Suprapubic skin (tissue), 3 donors: Measurements from ENCODE around the gene PCIF1.

Experiments
- EP300 ChIP-seq: sonication (generic); formaldehyde crosslinking; IDR thresholded peaks from one replicate; pipeline ENCODE4 v1.6.1; 2017; ENCODE audit warnings: antibody characterized with exemption
- POLR2A ChIP-seq, 2 donors: fragments of 450-650 bp; IDR thresholded peaks; one replicate each; pipeline ENCODE4 v1.6.1; 2017; ENCODE audit warnings: antibody characterized with exemption in 2 of 2, mild to moderate bottlenecking in 2 of 2, moderate library complexity in 2 of 2
- TF ChIP-seq, protein P1 (sequence below), 2 donors: fragments of 200-600 bp in 1 of 2; fragments of 450-650 bp in 1 of 2; sonication (generic) in 1 of 2; IDR thresholded peaks; one replicate each; pipeline ENCODE4 v1.5.1; 2016 to 2019; ENCODE audit warnings: antibody characterized with exemption in 2 of 2, mild to moderate bottlenecking in 1 of 2, moderate library complexity in 1 of 2

DNA sequence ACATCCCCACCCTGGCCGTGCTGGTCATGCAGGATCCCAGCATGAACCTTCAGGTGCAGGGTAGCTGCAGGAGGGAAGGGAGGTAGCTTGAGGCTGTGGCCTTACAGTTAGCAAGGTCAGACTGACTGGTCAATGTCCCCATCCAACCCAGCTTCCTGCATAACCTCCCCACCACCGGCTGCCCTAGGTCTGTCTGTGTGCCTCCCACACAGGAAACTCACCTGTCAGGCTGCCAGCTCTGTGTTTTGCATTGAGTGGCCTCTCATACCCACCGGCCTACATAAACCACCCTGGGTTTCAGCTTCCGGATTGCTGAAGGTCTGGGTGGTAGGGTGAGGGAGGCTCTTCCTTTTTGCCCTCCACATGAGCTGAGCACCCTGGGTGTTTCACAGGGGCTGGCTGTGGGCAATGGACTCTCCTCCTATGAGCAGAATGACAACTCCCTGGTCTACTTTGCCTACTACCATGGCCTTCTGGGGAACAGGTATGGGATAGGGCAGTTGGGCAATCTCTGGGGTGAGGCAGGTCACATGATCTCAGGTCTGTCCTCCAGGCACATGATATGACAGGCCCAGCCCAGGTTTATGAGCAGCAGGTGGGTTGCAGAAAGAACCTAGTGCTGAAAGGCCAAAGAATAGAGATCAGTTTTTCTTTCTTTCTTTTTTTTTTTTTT lies 41.5 kb upstream of the PCIF1 start:
- TF ChIP-seq, protein P1, sequence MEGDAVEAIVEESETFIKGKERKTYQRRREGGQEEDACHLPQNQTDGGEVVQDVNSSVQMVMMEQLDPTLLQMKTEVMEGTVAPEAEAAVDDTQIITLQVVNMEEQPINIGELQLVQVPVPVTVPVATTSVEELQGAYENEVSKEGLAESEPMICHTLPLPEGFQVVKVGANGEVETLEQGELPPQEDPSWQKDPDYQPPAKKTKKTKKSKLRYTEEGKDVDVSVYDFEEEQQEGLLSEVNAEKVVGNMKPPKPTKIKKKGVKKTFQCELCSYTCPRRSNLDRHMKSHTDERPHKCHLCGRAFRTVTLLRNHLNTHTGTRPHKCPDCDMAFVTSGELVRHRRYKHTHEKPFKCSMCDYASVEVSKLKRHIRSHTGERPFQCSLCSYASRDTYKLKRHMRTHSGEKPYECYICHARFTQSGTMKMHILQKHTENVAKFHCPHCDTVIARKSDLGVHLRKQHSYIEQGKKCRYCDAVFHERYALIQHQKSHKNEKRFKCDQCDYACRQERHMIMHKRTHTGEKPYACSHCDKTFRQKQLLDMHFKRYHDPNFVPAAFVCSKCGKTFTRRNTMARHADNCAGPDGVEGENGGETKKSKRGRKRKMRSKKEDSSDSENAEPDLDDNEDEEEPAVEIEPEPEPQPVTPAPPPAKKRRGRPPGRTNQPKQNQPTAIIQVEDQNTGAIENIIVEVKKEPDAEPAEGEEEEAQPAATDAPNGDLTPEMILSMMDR (IDR thresholded peaks at IDR 0.05): no peak
- TF ChIP-seq POLR2A (IDR thresholded peaks at IDR 0.05) (no peak), EP300 (no peak)
